GM19351 (cell line): ENCODE results near the gene PLAA.

ENCODE experiments used
- ATAC-seq: cut with Tn5 transposase; IDR thresholded peaks from one replicate; pipeline ENCODE4 v1.9.1; 2021; ENCODE audit warnings: mild to moderate bottlenecking, moderate library complexity; ENCODE audit not compliant: unreplicated experiment

Gene PLAA

GRCh38 chr9:26946753-26947727, at the start of gene PLAA:
TSS of gene PLAA (minus strand) at chr9:26947242. CDS start at chr9:26947045, 197 bp downstream.
- ATAC-seq: peak; percentile 97

- no peak for ATAC-seq
Observed at GRCh38 chr9:26995810-26996209, 48.8 kb upstream of the PLAA start.

GRCh38 chr9:26983340-26983739, 36.3 kb upstream of the PLAA start:
- peak; percentile 77 for ATAC-seq

GRCh38 chr9:26975728-26976707, 29.0 kb upstream of the PLAA start:
- ATAC-seq: no peak

- ATAC-seq: no peak
Observed at GRCh38 chr9:26974927-26975326, 27.9 kb upstream of the PLAA start.

GRCh38 chr9:26973989-26974388, 26.9 kb upstream of the PLAA start:
- ATAC-seq: no peak

GRCh38 chr9:26971721-26972120, 24.7 kb upstream of the PLAA start:
- no peak for ATAC-seq

GRCh38 chr9:26956860-26957233, 9.8 kb upstream of the PLAA start:
- ATAC-seq: no peak

- peak; percentile 92 for ATAC-seq
Observed at GRCh38 chr9:26955921-26956859, 9.1 kb upstream of the PLAA start, which contains the start of gene IFT74. TSS of gene IFT74 (plus strand) at chr9:26956412. CDS start at chr9:26961968, 5,556 bp downstream.

GRCh38 chr9:26955222-26955903, 8.3 kb upstream of the PLAA start:
- ATAC-seq: peak; percentile 19

- ATAC-seq: peak; percentile 44
Observed at GRCh38 chr9:26954050-26954508, 7.0 kb upstream of the PLAA start.

- no peak for ATAC-seq
Observed at GRCh38 chr9:26951794-26952193, 4.8 kb upstream of the PLAA start.

- no peak for ATAC-seq
Observed at GRCh38 chr9:26950521-26950920, 3.5 kb upstream of the PLAA start.

- ATAC-seq: no peak
Observed at GRCh38 chr9:26949637-26950069, 2.6 kb upstream of the PLAA start.

- ATAC-seq: no peak
Observed at GRCh38 chr9:26947736-26948135, 694 bp upstream of the PLAA start.

GRCh38 chr9:26945591-26945990, 1.5 kb downstream of the PLAA start:
- ATAC-seq: no peak

GRCh38 chr9:26940779-26941178, 6.3 kb downstream of the PLAA start:
- ATAC-seq: no peak

GRCh38 chr9:26939955-26940711, 6.9 kb downstream of the PLAA start:
- ATAC-seq: no peak
